OCI-LY3 (cell line): ENCODE measurements around the gene INSM2.

Source experiments
- H2AFZ ChIP-seq: fragments of 200-600, 300-600 bp; shearing (Covaris generic); 2 replicates; pipeline ENCODE4 v1.6.0; 2014; ENCODE audit warnings: antibody characterized with exemption, low read depth, low read length
- H3K27ac ChIP-seq: fragments of 200-600, 300-600 bp; sonication (generic); 2 replicates; pipeline ENCODE4 v1.5.1; 2014; ENCODE audit warnings: mild to moderate bottlenecking, low read length, moderate library complexity, mixed read lengths
- H3K27me3 ChIP-seq: fragments of 200-600, 300-600 bp; sonication (generic); 2 replicates; pipeline ENCODE4 v1.6.1; 2014; ENCODE audit warnings: low read depth, low read length, mixed read lengths
- H3K36me3 ChIP-seq: fragments of 200-600, 300-600 bp; sonication (generic); replicated peaks from 2 replicates; pipeline ENCODE3; 2014; ENCODE audit warnings: low read depth, low read length, mixed read lengths
- H3K4me1 ChIP-seq: fragments of 300-600, 200-600 bp; sonication (generic); 2 replicates; pipeline ENCODE4 v1.6.1; 2014; ENCODE audit warnings: low read length, mixed read lengths
- H3K4me2 ChIP-seq: fragments of 200-600, 300-600 bp; sonication (generic); 2 replicates; pipeline ENCODE4 v1.6.1; 2014; ENCODE audit warnings: low read length, mixed read lengths
- H3K4me3 ChIP-seq: fragments of 300-600, 200-600 bp; sonication (generic); 2 replicates; pipeline ENCODE4 v1.5.1; 2014; ENCODE audit warnings: antibody characterized with exemption, mild to moderate bottlenecking, low read length, moderate library complexity
- H3K79me2 ChIP-seq: fragments of 300-600, 200-600 bp; shearing (Covaris generic); 2 replicates; pipeline ENCODE4 v1.6.1; 2014; ENCODE audit warnings: mild to moderate bottlenecking, low read length, mixed read lengths
- H3K9ac ChIP-seq: fragments of 300-600, 200-600 bp; shearing (Covaris generic); 2 replicates; pipeline ENCODE4 v1.6.0; 2014; ENCODE audit warnings: mild to moderate bottlenecking, low read length, moderate library complexity
- H3K9me3 ChIP-seq: fragments of 200-600, 300-600 bp; shearing (Covaris generic); 2 replicates; pipeline ENCODE4 v1.6.1; 2014; ENCODE audit warnings: low read length, mixed read lengths; ENCODE audit not compliant: insufficient read depth
- H4K20me1 ChIP-seq: fragments of 200-600, 300-600 bp; sonication (generic); 2 replicates; pipeline ENCODE4 v1.6.1; 2016; ENCODE audit warnings: low read length, mixed read lengths; ENCODE audit not compliant: insufficient read depth
- CTCF ChIP-seq: fragments of 200-600, 300-600 bp; sonication (generic); IDR thresholded peaks from 2 replicates; pipeline ENCODE4 v1.5.1; 2014; ENCODE audit warnings: antibody characterized with exemption, low read length, low read depth
- EZH2phosphoT487 ChIP-seq: fragments of 200-600 bp; shearing (Covaris generic); IDR thresholded peaks from 2 replicates; pipeline ENCODE4 v1.6.1; 2018; ENCODE audit warnings: antibody characterized with exemption, mixed run types, low read depth

The INSM2 gene

DNA sequence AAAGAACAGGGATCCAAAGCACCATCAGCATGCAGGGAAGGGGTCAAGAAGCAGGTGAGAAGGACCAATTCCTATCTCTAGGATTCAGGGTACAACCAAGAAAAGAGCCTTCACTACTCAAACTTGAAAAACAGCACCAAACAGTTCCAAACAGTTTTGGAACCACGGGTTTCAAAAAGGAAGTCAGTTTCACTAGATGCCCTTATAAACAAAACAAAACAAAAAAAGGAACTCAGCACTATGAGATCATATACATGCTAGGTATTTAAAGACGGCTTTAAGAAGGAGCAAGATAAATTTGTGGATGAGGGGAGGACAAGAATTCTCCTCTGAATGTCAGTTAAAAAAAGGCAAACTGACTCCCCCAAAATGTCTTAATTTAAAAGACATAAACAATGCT, 6.0 kb downstream of the INSM2 start:
- Histone ChIP-seq H3K36me3 (no peaks in the 10 kb centered on the region), H4K20me1 (no peaks in the 10 kb centered on the region), H3K27ac (no peak overlapping the region), H3K4me3 (no peak overlapping the region), H3K9me3 (no peaks in the 10 kb centered on the region), H3K4me2 (no peak overlapping the region), H3K79me2 (no peaks in the 10 kb centered on the region), H3K4me1 (peaks cover 5% of the 10 kb centered on the region), H3K27me3 (no peaks in the 10 kb centered on the region), H3K9ac (no peak overlapping the region), H2AFZ (no peak overlapping the region)
- TF ChIP-seq CTCF, result no peak
- no peak for TF ChIP-seq EZH2phosphoT487

- Histone ChIP-seq H3K9ac (no peak overlapping the region), H3K4me2 (no peak overlapping the region), H3K9me3 (no peaks in the 10 kb centered on the region), H2AFZ (no peak overlapping the region), H3K36me3 (no peaks in the 10 kb centered on the region), H3K27ac (no peak overlapping the region), H3K79me2 (no peaks in the 10 kb centered on the region), H3K27me3 (no peaks in the 10 kb centered on the region), H3K4me1 (peaks cover 6% of the 10 kb centered on the region), H4K20me1 (no peaks in the 10 kb centered on the region), H3K4me3 (no peak overlapping the region)
- no peak for TF ChIP-seq EZH2phosphoT487
- TF ChIP-seq CTCF, result no peak
Measured at GRCh38 chr14:35543006-35543405, 9.0 kb downstream of the INSM2 start.

DNA sequence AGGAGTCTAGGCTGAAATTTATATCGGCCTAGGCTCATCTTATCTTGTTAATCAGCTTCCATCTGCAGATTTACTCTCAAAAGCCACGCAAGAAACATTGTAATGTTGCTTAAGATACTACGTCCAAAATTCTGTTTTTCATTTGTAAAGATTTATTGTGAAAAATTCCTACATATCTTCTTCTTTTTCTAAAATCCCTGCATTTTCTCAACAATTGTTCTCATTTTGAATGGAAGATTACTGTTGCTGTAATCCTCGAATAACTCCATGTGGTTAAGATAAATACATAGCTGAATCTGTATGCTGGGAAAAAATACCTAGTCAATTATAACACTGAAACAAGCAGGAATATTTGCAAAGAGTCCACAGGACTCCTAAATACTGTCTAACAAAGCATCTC, 15.6 kb downstream of the INSM2 start:
- H3K4me2 ChIP-seq, result no peak overlapping the region
- no peaks in the 10 kb centered on the region for H3K79me2 ChIP-seq
- H3K9me3 ChIP-seq, result no peaks in the 10 kb centered on the region
- no peaks in the 10 kb centered on the region for H4K20me1 ChIP-seq
- no peaks in the 10 kb centered on the region for H3K27me3 ChIP-seq
- no peak for TF ChIP-seq EZH2phosphoT487
- no peak for TF ChIP-seq CTCF
- peaks cover 7% of the 10 kb centered on the region for H3K4me1 ChIP-seq
- no peak overlapping the region for H3K4me3 ChIP-seq
- H2AFZ ChIP-seq, result no peak overlapping the region
- no peak overlapping the region for H3K9ac ChIP-seq
- no peaks in the 10 kb centered on the region for H3K36me3 ChIP-seq
- H3K27ac ChIP-seq, result no peak overlapping the region

DNA sequence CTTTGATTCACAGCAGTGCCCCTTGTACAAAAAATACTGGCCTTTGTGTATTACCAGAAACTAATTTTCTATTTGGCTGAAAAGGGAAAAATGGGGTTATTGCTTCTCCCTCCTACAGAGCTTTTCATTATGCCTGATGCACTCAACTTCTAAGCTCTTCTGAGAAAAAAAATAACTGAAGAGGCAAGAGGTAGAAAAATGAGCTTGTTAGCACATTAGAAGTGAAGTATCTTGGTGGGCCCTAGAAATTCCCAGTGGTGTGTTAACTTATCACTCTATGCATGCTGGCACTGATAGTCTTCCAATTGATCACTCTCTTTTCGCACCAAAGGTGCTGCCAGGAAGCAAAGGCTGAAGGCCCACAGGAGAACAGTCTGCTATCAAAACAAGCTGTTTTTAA, 17.1 kb downstream of the INSM2 start:
- Histone ChIP-seq H2AFZ (no peak overlapping the region), H3K4me1 (peaks cover 7% of the 10 kb centered on the region), H3K4me2 (no peak overlapping the region), H3K4me3 (no peak overlapping the region), H4K20me1 (no peaks in the 10 kb centered on the region), H3K79me2 (no peaks in the 10 kb centered on the region), H3K27ac (no peak overlapping the region), H3K36me3 (no peaks in the 10 kb centered on the region), H3K9me3 (no peaks in the 10 kb centered on the region), H3K27me3 (no peaks in the 10 kb centered on the region), H3K9ac (no peak overlapping the region)
- TF ChIP-seq CTCF (no peak), EZH2phosphoT487 (no peak)
